ENCODE results near the gene DPYD.

DNA sequence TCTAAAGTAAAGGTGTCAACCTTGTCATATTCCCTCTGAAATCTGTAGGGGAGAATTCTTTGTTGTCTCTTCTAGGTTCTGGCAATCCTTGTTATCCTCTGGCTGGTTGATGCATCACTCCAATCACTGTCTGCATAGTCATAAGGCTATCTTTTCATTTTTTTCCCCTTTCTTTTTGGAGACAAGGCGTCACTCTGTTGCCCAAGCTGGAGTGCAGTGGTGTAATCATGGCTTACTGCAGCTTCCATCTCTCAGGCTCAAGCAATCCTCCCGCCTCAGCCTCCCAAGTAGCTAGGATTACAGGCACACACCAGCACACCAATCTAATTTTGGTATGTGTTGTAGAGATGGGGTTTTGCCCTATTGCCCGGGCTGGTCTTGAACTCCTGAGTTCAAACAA, 12.9 kb downstream of the DPYD start:
- TF ChIP-seq, protein P1, sequence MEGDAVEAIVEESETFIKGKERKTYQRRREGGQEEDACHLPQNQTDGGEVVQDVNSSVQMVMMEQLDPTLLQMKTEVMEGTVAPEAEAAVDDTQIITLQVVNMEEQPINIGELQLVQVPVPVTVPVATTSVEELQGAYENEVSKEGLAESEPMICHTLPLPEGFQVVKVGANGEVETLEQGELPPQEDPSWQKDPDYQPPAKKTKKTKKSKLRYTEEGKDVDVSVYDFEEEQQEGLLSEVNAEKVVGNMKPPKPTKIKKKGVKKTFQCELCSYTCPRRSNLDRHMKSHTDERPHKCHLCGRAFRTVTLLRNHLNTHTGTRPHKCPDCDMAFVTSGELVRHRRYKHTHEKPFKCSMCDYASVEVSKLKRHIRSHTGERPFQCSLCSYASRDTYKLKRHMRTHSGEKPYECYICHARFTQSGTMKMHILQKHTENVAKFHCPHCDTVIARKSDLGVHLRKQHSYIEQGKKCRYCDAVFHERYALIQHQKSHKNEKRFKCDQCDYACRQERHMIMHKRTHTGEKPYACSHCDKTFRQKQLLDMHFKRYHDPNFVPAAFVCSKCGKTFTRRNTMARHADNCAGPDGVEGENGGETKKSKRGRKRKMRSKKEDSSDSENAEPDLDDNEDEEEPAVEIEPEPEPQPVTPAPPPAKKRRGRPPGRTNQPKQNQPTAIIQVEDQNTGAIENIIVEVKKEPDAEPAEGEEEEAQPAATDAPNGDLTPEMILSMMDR (IDR thresholded peaks at IDR 0.05; ENCODE audit: low read length), result no peak
- TF ChIP-seq EZH2 (optimal IDR thresholded peaks at IDR 0.05; ENCODE audit: low read depth, low read length), result no peak
